ENCODE measurements around the gene TGFBR1. TPM values are rescaled to one million over a fixed set of nuclear protein-coding genes. Genes with fewer than 3 reads are reported as not detected.

The TGFBR1 gene
- total and polyA plus RNA-seq, 3 experiments from 2014 or later, result 34.4 to 41.9 (median 36.6) TPM

DNA sequence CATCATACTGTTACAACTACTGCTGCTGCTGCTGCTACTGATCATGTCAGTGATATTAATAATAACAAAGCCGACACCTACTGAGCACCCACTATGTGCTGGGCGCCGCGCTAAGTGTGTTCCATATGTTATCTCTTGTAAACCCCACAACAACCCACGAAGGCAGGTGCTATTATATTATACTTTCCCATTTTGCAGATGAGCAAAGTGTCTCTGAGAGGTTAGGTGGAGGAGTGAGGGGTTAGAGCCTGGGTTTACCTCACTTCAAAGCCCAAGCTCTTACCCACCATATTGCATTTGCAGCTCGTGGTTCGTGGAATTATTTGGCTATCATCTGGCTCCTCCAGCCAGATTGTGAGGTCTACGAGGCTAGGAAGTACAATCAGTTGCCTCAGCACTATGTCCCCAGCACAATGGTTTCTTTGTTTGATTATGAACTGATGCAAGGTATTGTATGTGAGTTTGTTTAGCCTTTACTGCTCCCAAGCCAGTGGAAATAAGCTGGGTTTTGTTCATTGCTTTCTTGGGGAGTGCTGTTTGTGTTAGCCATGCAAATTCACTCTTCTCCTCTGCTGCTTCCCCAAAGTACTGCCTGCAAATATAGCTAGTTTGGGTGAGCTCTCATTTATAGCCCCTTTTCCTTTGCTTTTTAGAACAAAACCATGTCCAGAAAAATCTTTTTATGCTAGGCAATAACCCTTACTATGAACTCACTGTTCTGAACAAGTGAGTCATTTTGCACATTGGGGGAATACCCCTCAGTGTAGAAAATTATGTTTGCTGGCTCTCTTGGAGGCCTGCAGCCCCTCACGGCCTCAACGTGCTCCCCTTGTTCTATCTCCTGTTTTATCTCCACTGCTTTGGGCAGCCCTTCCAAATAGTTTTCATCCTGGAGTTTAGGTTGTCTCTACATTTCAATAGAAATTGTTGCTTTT, 68.9 kb downstream of the TGFBR1 start:
- Histone ChIP-seq H3K4me3 (ENCODE audit: low read length) (no peak overlapping the region), H3K4me1 (ENCODE audit: insufficient read depth, low read length) (no peaks in the 10 kb centered on the region), H3K27ac (ENCODE audit: low read depth, low read length) (no peak overlapping the region), H3K27me3 (ENCODE audit: insufficient read depth, low read length, poor library complexity, severe bottlenecking) (no peaks in the 10 kb centered on the region), H3K9me3 (ENCODE audit: low read length) (no peaks in the 10 kb centered on the region), H3K36me3 (ENCODE audit: insufficient read depth, low read length) (no peaks in the 10 kb centered on the region)
- Mint-ChIP-seq H3K4me3 (no peak overlapping the region), H3K27me3 (peaks cover 4 to 24% of the 10 kb centered on the region in 2 donors), H3K27ac (no peak overlapping the region), H3K4me1 (no peaks in the 10 kb centered on the region), H3K9me3 (no peaks in the 10 kb centered on the region), H3K36me3 (no peaks in the 10 kb centered on the region)
- DNase-seq, result no peak
- CTCF ChIA-PET, result interaction anchor here (0.7 to 1.4 kb wide), 3 partner anchors 9 to 173 kb away, joined by 3 to 4 read pairs (median 4); no protein-coding TSS in a partner anchor
- POLR2A ChIA-PET, result no interaction called here

DNA sequence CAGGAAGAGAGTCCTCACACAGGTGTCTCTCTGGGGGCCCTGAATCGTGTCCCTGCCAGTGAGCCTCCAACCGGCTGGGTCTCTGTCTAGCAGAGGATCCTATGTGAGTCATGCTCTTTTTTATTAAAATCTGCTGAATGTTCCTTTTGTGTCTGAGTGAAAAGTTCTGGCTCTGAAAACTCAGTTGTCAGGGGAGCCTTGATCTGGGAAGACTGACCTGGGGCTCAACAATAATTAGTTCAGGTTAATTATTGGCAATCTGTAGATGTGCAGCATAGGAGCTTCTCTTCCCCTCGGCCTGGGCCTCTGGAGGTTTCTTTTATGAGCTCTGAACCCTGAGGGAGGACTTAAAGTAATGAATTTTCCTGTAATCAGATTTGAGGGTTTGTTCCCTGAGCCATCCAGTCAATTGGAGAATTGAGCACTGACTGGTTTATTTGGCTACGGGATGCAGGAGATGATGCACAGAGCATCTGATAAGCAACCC, 71.7 kb downstream of the TGFBR1 start:
- no peaks in the 10 kb centered on the region for H3K36me3 Mint-ChIP-seq
- peaks cover 1 to 6% (median 5%) of the 10 kb centered on the region in 3 donors for H3K4me1 Mint-ChIP-seq
- Histone ChIP-seq H3K27ac (ENCODE audit: low read depth, low read length) (no peak overlapping the region), H3K27me3 (ENCODE audit: insufficient read depth, low read length, poor library complexity, severe bottlenecking) (no peaks in the 10 kb centered on the region), H3K4me3 (ENCODE audit: low read length) (no peak overlapping the region), H3K4me1 (ENCODE audit: insufficient read depth, low read length) (no peaks in the 10 kb centered on the region), H3K9me3 (ENCODE audit: low read length) (no peaks in the 10 kb centered on the region), H3K36me3 (ENCODE audit: insufficient read depth, low read length) (no peaks in the 10 kb centered on the region)
- DNase-seq, result no peak
- POLR2A ChIA-PET, result no interaction called here
- H3K27me3 Mint-ChIP-seq, result peaks cover 2 to 12% of the 10 kb centered on the region in 2 donors
- CTCF ChIA-PET, result interaction anchor here (1.3 kb wide), 1 partner anchor 177 kb away, joined by 3 read pairs; no protein-coding TSS in a partner anchor
- no peak overlapping the region for H3K4me3 Mint-ChIP-seq
- H3K9me3 Mint-ChIP-seq, result no peaks in the 10 kb centered on the region
- peak overlapping the region in 1 of 8 donors; percentile 47 for H3K27ac Mint-ChIP-seq

DNA sequence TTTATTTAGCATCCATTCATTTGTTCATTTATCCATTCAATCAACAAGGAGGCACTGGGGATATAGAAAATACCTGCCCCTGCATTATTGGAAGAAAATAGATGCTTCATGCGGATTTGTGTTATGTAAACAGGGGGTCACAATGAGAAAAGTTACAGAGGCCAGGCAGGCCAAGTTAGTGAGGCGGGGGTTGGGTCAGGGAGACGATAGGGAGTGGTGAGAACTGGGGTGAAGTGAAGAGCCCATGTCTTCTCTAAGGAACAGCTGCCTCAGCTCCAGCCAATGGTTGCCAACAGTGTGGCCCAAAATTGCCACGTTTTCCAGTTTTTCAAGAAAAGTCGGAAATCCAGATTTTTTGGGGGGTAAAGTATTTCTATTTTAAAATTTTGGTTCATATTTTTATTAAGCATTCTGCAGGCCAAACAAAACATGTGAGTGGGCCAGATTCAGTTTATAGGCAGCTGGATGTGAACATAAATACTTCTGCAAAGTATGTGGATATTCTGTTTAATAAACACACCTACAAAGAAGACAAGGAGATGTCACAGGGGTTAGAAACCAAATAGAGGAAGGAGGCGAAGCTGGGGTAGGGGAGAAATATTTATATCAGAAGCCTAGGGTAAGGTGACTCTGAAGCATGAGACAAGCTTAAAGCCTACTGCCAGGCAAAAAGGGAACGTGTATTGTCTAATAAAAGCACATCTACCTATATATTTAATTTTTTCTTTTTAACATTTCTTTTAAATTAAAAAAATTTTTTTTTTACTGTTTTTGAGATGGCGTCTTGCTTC, 72.9 kb downstream of the TGFBR1 start:
- Mint-ChIP-seq H3K36me3 (no peaks in the 10 kb centered on the region), H3K27me3 (peaks cover 2 to 7% of the 10 kb centered on the region in 2 donors), H3K4me1 (peaks cover 5 to 15% (median 10%) of the 10 kb centered on the region in 3 donors), H3K27ac (no peak overlapping the region), H3K4me3 (no peak overlapping the region), H3K9me3 (no peaks in the 10 kb centered on the region)
- no peak overlapping the region for H3K4me3 ChIP-seq (ENCODE audit: low read length)
- H3K27me3 ChIP-seq (ENCODE audit: insufficient read depth, low read length, poor library complexity, severe bottlenecking), result no peaks in the 10 kb centered on the region
- H3K9me3 ChIP-seq (ENCODE audit: low read length), result no peaks in the 10 kb centered on the region
- CTCF ChIA-PET, result interaction anchor here (1.3 kb wide), 1 partner anchor 178 kb away, joined by 3 read pairs; no protein-coding TSS in a partner anchor
- no peaks in the 10 kb centered on the region for H3K36me3 ChIP-seq (ENCODE audit: insufficient read depth, low read length)
- no peak overlapping the region for H3K27ac ChIP-seq (ENCODE audit: low read depth, low read length)
- POLR2A ChIA-PET, result no interaction called here
- H3K4me1 ChIP-seq (ENCODE audit: insufficient read depth, low read length), result no peaks in the 10 kb centered on the region
- no peak for DNase-seq

DNA sequence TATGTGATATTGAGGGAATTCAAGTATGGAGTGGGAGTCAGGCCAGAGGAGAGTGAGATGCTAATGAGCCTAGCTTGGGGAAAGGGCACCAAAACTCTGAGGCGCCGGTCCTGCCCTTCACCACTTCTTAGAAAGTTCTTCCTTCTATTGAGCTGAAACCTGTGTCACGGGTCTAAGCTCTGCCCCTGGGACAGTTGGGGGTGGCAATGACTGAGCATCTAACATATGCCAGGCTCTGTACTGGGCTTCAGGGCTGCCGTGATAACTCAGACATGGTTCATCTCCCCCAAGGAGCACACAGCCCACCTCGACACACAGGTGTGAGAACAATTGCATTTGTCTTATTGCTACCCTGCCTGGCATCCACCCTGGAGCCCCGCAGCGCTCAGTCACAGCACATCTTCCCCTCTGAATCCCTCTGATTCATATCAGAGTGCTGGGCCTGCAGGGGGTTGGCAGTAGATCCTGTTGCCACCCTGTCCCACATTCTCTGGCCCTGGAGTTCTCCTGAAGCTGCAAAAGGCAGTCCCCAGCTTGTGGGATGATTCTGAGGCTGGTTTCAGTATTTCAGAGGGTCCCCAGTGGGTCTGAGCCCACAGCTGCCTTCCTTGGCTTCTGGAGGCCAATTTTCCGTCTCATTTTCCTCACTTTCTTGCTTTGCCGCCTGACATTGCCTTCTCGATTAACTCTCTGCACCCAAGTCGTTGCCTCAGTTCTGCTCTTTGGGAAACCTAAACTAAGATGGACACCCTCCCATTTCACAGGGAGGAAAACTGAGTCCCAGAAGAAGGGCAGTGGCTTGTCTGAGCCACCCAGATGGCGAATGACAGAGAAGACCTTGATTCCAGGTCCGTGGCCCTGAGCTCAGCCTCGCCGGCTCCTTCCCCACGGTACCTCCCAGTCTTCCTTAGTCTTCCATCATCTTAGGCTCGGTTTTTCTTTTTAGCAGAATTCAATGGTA, 74.3 kb downstream of the TGFBR1 start:
- no peak overlapping the region for H3K27ac ChIP-seq (ENCODE audit: low read depth, low read length)
- Mint-ChIP-seq H3K36me3 (no peaks in the 10 kb centered on the region), H3K9me3 (no peaks in the 10 kb centered on the region), H3K4me1 (peaks cover 7 to 21% (median 10%) of the 10 kb centered on the region in 3 donors), H3K27me3 (peaks cover 0 to 2% of the 10 kb centered on the region in 2 donors), H3K27ac (no peak overlapping the region), H3K4me3 (no peak overlapping the region)
- H3K36me3 ChIP-seq (ENCODE audit: insufficient read depth, low read length), result no peaks in the 10 kb centered on the region
- no peak overlapping the region for H3K4me3 ChIP-seq (ENCODE audit: low read length)
- DNase-seq, result no peak
- no peaks in the 10 kb centered on the region for H3K4me1 ChIP-seq (ENCODE audit: insufficient read depth, low read length)
- H3K9me3 ChIP-seq (ENCODE audit: low read length), result no peaks in the 10 kb centered on the region
- no peaks in the 10 kb centered on the region for H3K27me3 ChIP-seq (ENCODE audit: insufficient read depth, low read length, poor library complexity, severe bottlenecking)
- ChIA-PET CTCF (no interaction called here), POLR2A (no interaction called here)

DNA sequence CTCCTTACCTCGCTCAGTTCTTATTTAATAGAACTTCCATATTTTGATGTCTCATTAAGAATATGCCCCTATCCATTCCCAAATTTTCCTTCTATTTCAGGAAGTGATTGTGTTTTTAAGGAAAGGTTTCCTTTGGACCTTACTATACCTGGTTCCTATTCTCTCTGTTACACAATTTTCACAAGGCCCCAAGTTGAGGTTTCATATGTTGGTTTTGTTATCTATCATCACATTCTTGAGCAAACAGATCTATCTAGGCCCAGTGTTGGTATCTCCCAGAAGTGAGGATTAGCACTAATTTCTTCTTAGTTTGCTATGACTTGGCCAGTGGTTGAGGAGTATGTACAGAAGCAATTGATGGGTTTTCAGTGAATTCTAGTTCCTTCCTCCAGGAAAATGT, 75.3 kb downstream of the TGFBR1 start:
- Mint-ChIP-seq H3K9me3 (no peaks in the 10 kb centered on the region), H3K27me3 (no peaks in the 10 kb centered on the region), H3K27ac (no peak overlapping the region), H3K4me3 (no peak overlapping the region), H3K4me1 (peaks cover 9 to 28% (median 16%) of the 10 kb centered on the region in 3 donors), H3K36me3 (no peaks in the 10 kb centered on the region)
- peaks cover 6% of the 10 kb centered on the region for H3K4me1 ChIP-seq (ENCODE audit: insufficient read depth, low read length)
- H3K4me3 ChIP-seq (ENCODE audit: low read length), result no peak overlapping the region
- no peak for DNase-seq
- ChIA-PET CTCF (no interaction called here), POLR2A (no interaction called here)
- no peaks in the 10 kb centered on the region for H3K36me3 ChIP-seq (ENCODE audit: insufficient read depth, low read length)
- H3K27ac ChIP-seq (ENCODE audit: low read depth, low read length), result no peak overlapping the region
- H3K27me3 ChIP-seq (ENCODE audit: insufficient read depth, low read length, poor library complexity, severe bottlenecking), result no peaks in the 10 kb centered on the region
- no peaks in the 10 kb centered on the region for H3K9me3 ChIP-seq (ENCODE audit: low read length)

DNA sequence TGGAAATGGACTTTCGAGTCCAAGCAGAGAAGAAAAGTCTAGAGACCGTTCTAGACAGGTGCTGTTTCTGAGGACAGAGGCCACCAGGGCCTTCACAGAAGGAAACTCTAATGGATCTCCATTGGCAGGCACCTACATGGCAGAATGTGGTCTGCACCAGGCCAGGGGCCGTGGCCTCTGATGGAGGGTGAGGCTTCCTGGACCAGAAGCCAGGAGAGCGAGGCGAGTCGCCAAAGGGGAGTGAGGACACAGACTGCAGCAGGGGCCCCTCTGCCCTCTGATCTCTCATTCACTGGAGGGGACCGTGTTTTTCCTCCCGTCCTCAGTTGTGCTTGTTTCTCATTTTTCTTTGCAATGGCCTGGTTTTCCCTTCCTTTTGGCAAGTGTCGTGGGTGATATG, 75.7 kb downstream of the TGFBR1 start:
- DNase-seq, result no peak

DNA sequence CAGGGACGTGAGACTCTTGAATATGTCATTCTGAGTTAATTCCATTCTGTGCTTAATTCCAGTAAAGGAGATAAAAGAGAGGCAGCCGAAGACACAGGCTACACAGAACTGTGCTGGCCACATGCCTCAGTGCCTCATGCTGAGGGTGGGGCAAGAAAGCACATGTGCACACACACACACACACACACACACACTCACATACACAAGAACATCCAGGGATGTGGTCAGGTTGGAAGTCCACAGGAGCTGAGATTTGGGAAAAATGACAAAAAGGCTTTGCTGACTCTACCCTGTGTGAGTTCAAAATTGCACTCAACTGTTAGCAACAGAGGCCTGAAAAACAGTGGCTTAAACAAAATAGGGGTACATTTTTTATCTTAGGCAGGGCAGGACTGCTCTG, 76.3 kb downstream of the TGFBR1 start:
- peak overlapping the region in 2 of 8 donors; percentile 60 to 80 for H3K27ac Mint-ChIP-seq
- no peak for DNase-seq
- no peaks in the 10 kb centered on the region for H3K27me3 ChIP-seq (ENCODE audit: insufficient read depth, low read length, poor library complexity, severe bottlenecking)
- peaks cover 6% of the 10 kb centered on the region for H3K4me1 ChIP-seq (ENCODE audit: insufficient read depth, low read length)
- no peaks in the 10 kb centered on the region for H3K36me3 Mint-ChIP-seq
- H3K4me3 Mint-ChIP-seq, result no peak overlapping the region
- H3K27me3 Mint-ChIP-seq, result peaks cover 0 to 2% of the 10 kb centered on the region in 2 donors
- ChIA-PET POLR2A (no interaction called here), CTCF (no interaction called here)
- H3K27ac ChIP-seq (ENCODE audit: low read depth, low read length), result no peak overlapping the region
- peaks cover 9 to 28% (median 16%) of the 10 kb centered on the region in 3 donors for H3K4me1 Mint-ChIP-seq
- no peaks in the 10 kb centered on the region for H3K9me3 ChIP-seq (ENCODE audit: low read length)
- no peaks in the 10 kb centered on the region for H3K9me3 Mint-ChIP-seq
- no peaks in the 10 kb centered on the region for H3K36me3 ChIP-seq (ENCODE audit: insufficient read depth, low read length)
- no peak overlapping the region for H3K4me3 ChIP-seq (ENCODE audit: low read length)

More for the DNA sequence above, 75.7 kb downstream of the TGFBR1 start:
- no peaks in the 10 kb centered on the region for H3K27me3 ChIP-seq (ENCODE audit: insufficient read depth, low read length, poor library complexity, severe bottlenecking)
- H3K9me3 ChIP-seq (ENCODE audit: low read length), result no peaks in the 10 kb centered on the region
- Mint-ChIP-seq H3K4me3 (no peak overlapping the region), H3K27ac (peak overlapping the region in 1 of 8 donors; percentile 60), H3K27me3 (no peaks in the 10 kb centered on the region), H3K9me3 (no peaks in the 10 kb centered on the region), H3K36me3 (no peaks in the 10 kb centered on the region), H3K4me1 (peaks cover 9 to 28% (median 16%) of the 10 kb centered on the region in 3 donors)
- H3K4me1 ChIP-seq (ENCODE audit: insufficient read depth, low read length), result peaks cover 6% of the 10 kb centered on the region
- ChIA-PET POLR2A (no interaction called here), CTCF (no interaction called here)
- no peaks in the 10 kb centered on the region for H3K36me3 ChIP-seq (ENCODE audit: insufficient read depth, low read length)
- no peak overlapping the region for H3K27ac ChIP-seq (ENCODE audit: low read depth, low read length)
- H3K4me3 ChIP-seq (ENCODE audit: low read length), result no peak overlapping the region
